Cortex of kidney (tissue), 1 donor: Measurements from ENCODE around the gene PAFAH1B1.

ENCODE experiments used
- DNase-seq: peaks from one replicate; lab custom pipeline; 2025; lab: John Stamatoyannopoulos, UW

Gene PAFAH1B1

GRCh38 chr17:2722611-2723010 lies 129.2 kb downstream of the PAFAH1B1 start:
- DNase-seq = no peak

- DNase-seq = no peak
Measured at GRCh38 chr17:2723505-2723996, 130.1 kb downstream of the PAFAH1B1 start.

GRCh38 chr17:2723997-2724783 lies 130.7 kb downstream of the PAFAH1B1 start:
- no peak for DNase-seq

GRCh38 chr17:2724784-2725164 lies 131.3 kb downstream of the PAFAH1B1 start:
- DNase-seq = no peak

- no peak for DNase-seq
Measured at GRCh38 chr17:2730764-2731353, 137.4 kb downstream of the PAFAH1B1 start.

- no peak for DNase-seq
Measured at GRCh38 chr17:2731807-2732206, 138.4 kb downstream of the PAFAH1B1 start.

GRCh38 chr17:2734939-2735338 lies 141.5 kb downstream of the PAFAH1B1 start:
- DNase-seq = no peak
